ENCODE data around the gene GSTA1.
"Not testable (repeated sequence)": the region's sequence is repeated elsewhere in the genome, so short reads cannot be mapped to it uniquely, and the experiment has no call there.

DNA sequence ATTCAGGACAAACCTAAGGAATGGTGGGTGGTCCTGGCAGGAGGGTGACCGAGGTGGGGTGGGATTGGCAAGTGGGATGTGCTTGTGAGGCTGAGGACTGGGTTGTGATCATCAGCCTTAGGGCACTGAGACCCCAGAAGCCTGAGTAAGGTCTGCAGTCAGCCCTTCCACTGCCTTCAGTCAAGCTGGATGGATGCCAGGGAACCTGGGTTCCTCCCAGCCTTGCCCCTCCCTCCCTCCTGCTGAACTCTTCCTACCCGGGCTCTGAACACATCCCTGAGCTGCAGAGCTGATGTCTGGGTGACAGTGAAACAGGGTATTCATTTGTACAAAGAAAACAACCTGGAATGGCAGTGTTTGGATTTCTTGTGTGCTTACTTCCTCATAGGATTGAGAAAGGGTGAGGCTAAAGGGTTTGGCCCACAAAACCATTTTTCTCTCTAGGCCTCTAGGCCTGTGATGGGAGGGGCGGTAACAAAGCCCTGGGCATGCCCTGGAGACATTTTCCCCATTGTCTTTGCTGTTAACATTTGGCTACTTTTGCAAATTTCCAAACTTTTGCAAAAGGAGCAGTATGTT lies 20.8 kb downstream of the GSTA1 start:
- TF ChIP-seq, protein P1, sequence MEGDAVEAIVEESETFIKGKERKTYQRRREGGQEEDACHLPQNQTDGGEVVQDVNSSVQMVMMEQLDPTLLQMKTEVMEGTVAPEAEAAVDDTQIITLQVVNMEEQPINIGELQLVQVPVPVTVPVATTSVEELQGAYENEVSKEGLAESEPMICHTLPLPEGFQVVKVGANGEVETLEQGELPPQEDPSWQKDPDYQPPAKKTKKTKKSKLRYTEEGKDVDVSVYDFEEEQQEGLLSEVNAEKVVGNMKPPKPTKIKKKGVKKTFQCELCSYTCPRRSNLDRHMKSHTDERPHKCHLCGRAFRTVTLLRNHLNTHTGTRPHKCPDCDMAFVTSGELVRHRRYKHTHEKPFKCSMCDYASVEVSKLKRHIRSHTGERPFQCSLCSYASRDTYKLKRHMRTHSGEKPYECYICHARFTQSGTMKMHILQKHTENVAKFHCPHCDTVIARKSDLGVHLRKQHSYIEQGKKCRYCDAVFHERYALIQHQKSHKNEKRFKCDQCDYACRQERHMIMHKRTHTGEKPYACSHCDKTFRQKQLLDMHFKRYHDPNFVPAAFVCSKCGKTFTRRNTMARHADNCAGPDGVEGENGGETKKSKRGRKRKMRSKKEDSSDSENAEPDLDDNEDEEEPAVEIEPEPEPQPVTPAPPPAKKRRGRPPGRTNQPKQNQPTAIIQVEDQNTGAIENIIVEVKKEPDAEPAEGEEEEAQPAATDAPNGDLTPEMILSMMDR (conservative IDR thresholded peaks at IDR 0.05 in 1 of 2, IDR thresholded peaks at IDR 0.05 in 1 of 2; ENCODE audit: extremely low read depth in 1 of 2, insufficient read depth in 1 of 2, low read depth in 1 of 2, low read length in 2 of 2): not testable (repeated sequence)
- TF ChIP-seq EZH2 (IDR thresholded peaks at IDR 0.05; ENCODE audit: borderline replicate concordance, low read length): not testable (repeated sequence)

Measured in mammary epithelial cell (primary cell).